Ovary (tissue), 9 donors: ENCODE measurements around the gene ARF1. TPM values are rescaled to one million over a fixed set of nuclear protein-coding genes. Genes with fewer than 3 reads are reported as not detected.

Source experiments
- DNase-seq, 5 donors: peaks; one replicate each; pipeline ENCODE4 v3.0.0-alpha.2; 2019 to 2020
- H3K27ac ChIP-seq, 2 donors: fragments of 200-600 bp; one replicate each; pipeline versions ENCODE4 v1.5.1 to v1.8.0; 2019 to 2022
- H3K27me3 ChIP-seq: fragments of 200-600 bp; one replicate; pipeline ENCODE4 v1.8.0; 2022
- H3K36me3 ChIP-seq: fragments of 200-600 bp; sonication (generic); one replicate; pipeline ENCODE4 v1.5.1; 2019
- H3K4me1 ChIP-seq: one replicate; pipeline ENCODE4 v1.8.1; 2013; ENCODE audit warnings: mild to moderate bottlenecking, moderate library complexity; ENCODE audit not compliant: insufficient read depth
- H3K4me3 ChIP-seq: fragments of 200-600 bp; sonication (generic); one replicate; pipeline ENCODE4 v1.5.1; 2017
- H3K9me3 ChIP-seq, 2 donors: fragments of 200-600 bp in 1 of 2; sonication (generic) in 1 of 2; one replicate each; pipeline versions ENCODE4 v1.5.1 to v1.8.1; 2013 to 2019; ENCODE audit warnings: mild to moderate bottlenecking in 1 of 2, moderate library complexity in 1 of 2
- EP300 ChIP-seq: sonication (generic); formaldehyde crosslinking; IDR thresholded peaks from one replicate; pipeline ENCODE4 v1.6.1; 2017; ENCODE audit warnings: antibody characterized with exemption
- POLR2A ChIP-seq: fragments of 450-650 bp; IDR thresholded peaks from one replicate; pipeline ENCODE4 v1.6.1; 2017; ENCODE audit warnings: antibody characterized with exemption, mild to moderate bottlenecking, moderate library complexity
- WGBS, 3 donors: extraction: QIAGEN DNeasy Blood & Tissue Kit in 1 of 3; methylation state at CpG; one replicate each; pipeline versions ENCODE4 v1.1.5 to v1.1.7; 2013 to 2017; 5-methylcytosine and 5-hydroxymethylcytosine counted together
- intact Hi-C, 4 donors: fragments of 100-400 bp; cut with DNase I; formaldehyde crosslinking; loops; one replicate each; pipeline versions ENCODE4 v1.11.0 to v1.15.1; 2022 to 2023
- polyA plus RNA-seq, 2 donors: library from polyadenylated mRNA; stranded (reverse); fragments of 200-250 nt in 1 of 2; fragments of 350-450 nt in 1 of 2; fragmentation: Illumina TruSeq in 1 of 2; extraction: RNeasy Lipid Tissue Mini Kit (QIAGEN cat#74804) in 1 of 2; gene quantifications; one replicate each; pipeline ENCODE4 v1.2.3, GENCODE V29; 2013 to 2014
- total RNA-seq, 7 donors: library from RNA; depleted of rRNA in 2 of 7; stranded (reverse); fragments of >200 nt in 2 of 7; fragmentation: NEBNext Ultra II Directional in 3 of 7; extraction: Animal tissue kit (Norgen Biotek cat#: 25700) in 3 of 7; gene quantifications; one replicate each; pipeline versions ENCODE4 v1.1.0 to v1.2.4, GENCODE V29; 2016 to 2023
- TF ChIP-seq, protein P1 (sequence below), 3 donors: fragments of 450-650 bp in 2 of 3; fragments of 200-600 bp in 1 of 3; IDR thresholded peaks; one replicate each; pipeline versions ENCODE4 v1.5.1 to v1.8.0; 2016 to 2022; ENCODE audit warnings: antibody characterized with exemption in 3 of 3, mild to moderate bottlenecking in 1 of 3
- donor health status: DM: no; HTN: no; CAD: no; lungs with moderate emphysema.
- donor health status: DM: no; HTN: no; CAD: no.
- donor health status: Bipolar disorder and iron deficiency.
- donor health status: DM: yes; HTN: yes; CAD: no.
- donor health status: DM: no; HTN: no; CAD: no.
- donor health status: DM: yes; HTN: yes; CAD: no.

The ARF1 gene
- total and polyA plus RNA-seq, 9 donors: 179 to 345 (median 285) TPM

- Histone ChIP-seq H3K4me3 (no peak overlapping the region), H3K27me3 (peaks cover 3% of the 10 kb centered on the region), H3K9me3 (no peaks in the 10 kb centered on the region), H3K36me3 (no peaks in the 10 kb centered on the region), H3K4me1 (no peaks in the 10 kb centered on the region), H3K27ac (no peak overlapping the region)
- intact Hi-C loops: no loop called here
- WGBS, 3 donors: 34 to 39% (median 35%) methylated on average over 8 of the region's 8 CpGs
- peak in 1 of 5 donors; percentile 23 for DNase-seq
- TF ChIP-seq, protein P1, sequence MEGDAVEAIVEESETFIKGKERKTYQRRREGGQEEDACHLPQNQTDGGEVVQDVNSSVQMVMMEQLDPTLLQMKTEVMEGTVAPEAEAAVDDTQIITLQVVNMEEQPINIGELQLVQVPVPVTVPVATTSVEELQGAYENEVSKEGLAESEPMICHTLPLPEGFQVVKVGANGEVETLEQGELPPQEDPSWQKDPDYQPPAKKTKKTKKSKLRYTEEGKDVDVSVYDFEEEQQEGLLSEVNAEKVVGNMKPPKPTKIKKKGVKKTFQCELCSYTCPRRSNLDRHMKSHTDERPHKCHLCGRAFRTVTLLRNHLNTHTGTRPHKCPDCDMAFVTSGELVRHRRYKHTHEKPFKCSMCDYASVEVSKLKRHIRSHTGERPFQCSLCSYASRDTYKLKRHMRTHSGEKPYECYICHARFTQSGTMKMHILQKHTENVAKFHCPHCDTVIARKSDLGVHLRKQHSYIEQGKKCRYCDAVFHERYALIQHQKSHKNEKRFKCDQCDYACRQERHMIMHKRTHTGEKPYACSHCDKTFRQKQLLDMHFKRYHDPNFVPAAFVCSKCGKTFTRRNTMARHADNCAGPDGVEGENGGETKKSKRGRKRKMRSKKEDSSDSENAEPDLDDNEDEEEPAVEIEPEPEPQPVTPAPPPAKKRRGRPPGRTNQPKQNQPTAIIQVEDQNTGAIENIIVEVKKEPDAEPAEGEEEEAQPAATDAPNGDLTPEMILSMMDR (IDR thresholded peaks at IDR 0.05): no peak
- no peak for TF ChIP-seq POLR2A
- no peak for TF ChIP-seq EP300
Observed at GRCh38 chr1:228064296-228064695, 18.2 kb upstream of the ARF1 start.

- H3K4me1 ChIP-seq: no peaks in the 10 kb centered on the region
- H3K4me3 ChIP-seq: no peak overlapping the region
- intact Hi-C loops: no loop called here
- TF ChIP-seq, protein P1 (IDR thresholded peaks at IDR 0.05): no peak
- TF ChIP-seq EP300 (no peak), POLR2A (no peak)
- DNase-seq: no peak
- no peak overlapping the region for H3K27ac ChIP-seq
- H3K9me3 ChIP-seq: no peaks in the 10 kb centered on the region
- H3K36me3 ChIP-seq: no peaks in the 10 kb centered on the region
- no peaks in the 10 kb centered on the region for H3K27me3 ChIP-seq
- WGBS, 3 donors: 50 to 69% (median 53%) methylated on average over 13 to 15 of the region's 15 CpGs
Observed at GRCh38 chr1:228064741-228065542, 17.6 kb upstream of the ARF1 start.

DNA sequence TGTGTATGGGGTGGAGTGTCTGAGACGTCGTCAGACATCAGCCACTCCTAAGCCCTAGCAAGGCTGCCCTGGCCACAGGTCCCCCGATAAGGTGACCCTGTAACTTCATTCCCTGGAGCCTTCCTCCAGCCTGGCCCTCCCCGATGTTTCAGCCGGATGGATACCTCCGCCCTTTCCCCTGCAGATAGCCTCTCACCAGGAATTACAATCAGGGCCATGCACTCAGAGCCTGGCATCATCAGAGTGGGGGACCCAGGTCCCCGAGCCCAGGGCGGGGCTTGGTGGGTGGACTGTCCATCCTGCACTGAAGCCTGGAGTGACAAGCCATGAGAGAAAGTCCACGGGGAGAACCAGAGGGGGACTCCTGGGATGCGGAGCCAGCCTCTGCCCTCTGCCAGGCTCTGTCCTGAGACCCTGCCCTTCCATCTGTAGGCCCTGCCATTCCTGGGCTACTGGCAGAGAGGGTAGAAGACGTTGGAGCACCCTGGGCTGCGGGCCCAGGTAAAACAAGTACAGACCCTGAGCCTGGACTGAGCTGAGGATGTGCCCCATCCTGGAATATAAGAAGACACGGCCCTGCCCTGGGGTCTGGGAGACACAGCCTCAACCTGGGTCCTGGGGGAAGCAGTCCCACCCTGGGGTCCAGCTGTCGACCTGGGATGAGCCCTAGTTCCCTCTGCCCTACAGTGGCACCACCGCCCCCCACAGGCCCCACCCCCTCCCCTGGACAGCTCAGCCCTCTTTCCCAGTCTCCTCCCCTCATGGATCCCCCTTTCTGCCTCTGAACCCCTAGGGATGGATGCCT is 16.8 kb upstream of the ARF1 start:
- Histone ChIP-seq H3K36me3 (no peaks in the 10 kb centered on the region), H3K27ac (no peak overlapping the region), H3K27me3 (no peaks in the 10 kb centered on the region), H3K9me3 (no peaks in the 10 kb centered on the region), H3K4me3 (no peak overlapping the region), H3K4me1 (no peaks in the 10 kb centered on the region)
- peak in 1 of 5 donors; percentile 26 for DNase-seq
- 59 to 62% (median 62%) methylated on average over 15 of the region's 15 CpGs for WGBS, 3 donors
- intact Hi-C loops: no loop called here
- TF ChIP-seq POLR2A (no peak), EP300 (no peak)
- TF ChIP-seq, protein P1 (IDR thresholded peaks at IDR 0.05): no peak

- no peak for TF ChIP-seq POLR2A
- TF ChIP-seq, protein P1 (IDR thresholded peaks at IDR 0.05): no peak
- no peak for TF ChIP-seq EP300
- intact Hi-C loops: no loop called here
- Histone ChIP-seq H3K36me3 (no peaks in the 10 kb centered on the region), H3K4me3 (no peak overlapping the region), H3K4me1 (no peaks in the 10 kb centered on the region), H3K27ac (no peak overlapping the region), H3K9me3 (no peaks in the 10 kb centered on the region), H3K27me3 (no peaks in the 10 kb centered on the region)
- WGBS, 3 donors: 16 to 31% (median 19%) methylated on average over 4 of the region's 4 CpGs
- DNase-seq: no peak
Observed at GRCh38 chr1:228066416-228066815, 16.1 kb upstream of the ARF1 start.
